GM19023 (cell line): ENCODE measurements around the gene GJB3.
"Not testable (repeated sequence)": the region's sequence is repeated elsewhere in the genome, so short reads cannot be mapped to it uniquely, and the experiment has no call there.

Source experiments
- ATAC-seq: cut with Tn5 transposase; IDR thresholded peaks from one replicate; pipeline ENCODE4 v1.9.1; 2021; ENCODE audit warnings: mild to moderate bottlenecking, moderate library complexity; ENCODE audit not compliant: unreplicated experiment

GJB3 gene

DNA sequence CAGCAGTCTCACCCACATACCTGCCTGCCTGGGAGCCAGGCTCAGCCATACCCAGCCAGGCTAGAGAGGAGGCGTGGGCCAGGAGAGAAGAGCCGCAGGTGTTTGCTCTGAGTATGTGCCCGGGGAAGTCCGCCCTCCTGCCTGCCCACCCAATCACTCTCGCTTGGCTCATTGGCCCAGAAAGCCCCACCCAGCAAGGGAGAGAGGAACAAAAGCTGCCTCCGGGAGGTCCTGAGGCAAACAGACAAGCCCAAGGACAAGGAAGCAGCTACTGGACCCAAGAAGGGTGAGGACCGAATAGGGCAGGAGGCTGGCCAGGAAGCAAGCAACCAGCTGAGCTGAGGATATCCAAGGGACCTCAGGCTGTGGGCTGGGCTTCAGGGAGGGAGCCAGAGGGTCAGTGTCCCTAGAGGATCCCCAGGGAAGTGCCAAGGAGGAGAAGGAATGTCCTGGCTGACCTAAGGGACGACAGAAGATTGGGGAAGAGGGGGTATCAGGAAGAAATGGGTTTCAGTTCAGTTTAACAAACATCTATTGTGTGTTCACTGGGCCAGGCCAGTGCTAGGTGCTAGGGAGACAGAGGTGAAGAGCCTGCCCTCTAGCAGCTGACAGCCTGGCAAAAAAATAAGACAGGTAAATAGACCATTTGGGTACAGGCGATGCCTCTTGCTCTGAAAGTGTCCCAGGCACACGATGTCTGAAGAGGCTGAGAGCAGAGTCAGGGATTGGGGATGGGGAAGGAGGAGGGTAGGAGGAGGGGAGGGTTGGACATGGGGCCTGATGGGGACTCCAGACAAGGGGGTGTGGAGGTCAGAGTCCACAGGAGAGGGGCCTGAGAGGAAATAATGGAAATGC, 21.3 kb upstream of the GJB3 start, which contains the start of gene GJB4:
Gene GJB4 (plus strand): TSS at position 238 of the 855 bp plus-strand sequence. CDS start 1,515 bp downstream, outside the sequence.
- ATAC-seq, result no peak

DNA sequence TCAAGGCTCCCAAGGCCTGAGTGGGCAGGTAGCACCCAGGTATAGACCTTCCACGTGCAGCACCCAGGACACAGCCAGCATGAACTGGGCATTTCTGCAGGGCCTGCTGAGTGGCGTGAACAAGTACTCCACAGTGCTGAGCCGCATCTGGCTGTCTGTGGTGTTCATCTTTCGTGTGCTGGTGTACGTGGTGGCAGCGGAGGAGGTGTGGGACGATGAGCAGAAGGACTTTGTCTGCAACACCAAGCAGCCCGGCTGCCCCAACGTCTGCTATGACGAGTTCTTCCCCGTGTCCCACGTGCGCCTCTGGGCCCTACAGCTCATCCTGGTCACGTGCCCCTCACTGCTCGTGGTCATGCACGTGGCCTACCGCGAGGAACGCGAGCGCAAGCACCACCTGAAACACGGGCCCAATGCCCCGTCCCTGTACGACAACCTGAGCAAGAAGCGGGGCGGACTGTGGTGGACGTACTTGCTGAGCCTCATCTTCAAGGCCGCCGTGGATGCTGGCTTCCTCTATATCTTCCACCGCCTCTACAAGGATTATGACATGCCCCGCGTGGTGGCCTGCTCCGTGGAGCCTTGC, 19.7 kb upstream of the GJB3 start:
- no peak for ATAC-seq

- no peak for ATAC-seq
Observed at GRCh38 chr1:34761776-34762307, 19.2 kb upstream of the GJB3 start.

DNA sequence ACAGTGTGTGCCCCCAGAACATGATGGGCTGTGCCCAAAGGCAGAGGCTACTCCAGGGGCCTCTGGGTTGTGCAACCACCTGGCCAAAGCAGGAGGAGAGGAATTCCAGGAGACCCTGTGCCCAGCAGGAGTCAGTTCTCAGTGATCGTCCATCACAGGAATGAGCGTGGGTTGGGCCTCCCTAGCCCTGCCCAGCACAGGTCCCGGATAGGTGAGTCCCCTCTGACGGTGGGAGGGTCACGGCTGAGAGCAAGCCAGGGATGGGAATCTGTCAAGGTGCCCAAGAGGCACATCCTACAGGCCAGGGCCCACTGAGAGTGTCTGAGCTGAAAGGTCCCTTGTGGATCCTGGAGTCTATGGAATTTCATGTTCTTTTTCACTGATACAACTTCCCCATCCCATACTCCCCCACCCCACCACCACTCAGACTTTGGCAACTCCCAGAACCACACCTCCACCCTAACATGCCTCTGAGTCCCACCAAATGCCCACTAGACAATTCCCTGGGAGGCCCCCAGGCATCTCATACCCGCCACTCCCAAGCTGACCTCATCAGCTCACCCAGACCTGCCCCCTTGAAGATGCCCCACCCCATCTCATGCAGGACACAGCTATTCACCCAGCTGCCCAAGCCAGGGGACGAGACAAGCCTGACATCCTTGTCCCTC, 18.4 kb upstream of the GJB3 start:
- no peak for ATAC-seq

GRCh38 chr1:34763142-34763781, 17.8 kb upstream of the GJB3 start:
- no peak for ATAC-seq

- no peak for ATAC-seq
Observed at GRCh38 chr1:34768856-34769255, 12.2 kb upstream of the GJB3 start.

- ATAC-seq, result no peak
Observed at GRCh38 chr1:34770891-34771504, 10.0 kb upstream of the GJB3 start.

DNA sequence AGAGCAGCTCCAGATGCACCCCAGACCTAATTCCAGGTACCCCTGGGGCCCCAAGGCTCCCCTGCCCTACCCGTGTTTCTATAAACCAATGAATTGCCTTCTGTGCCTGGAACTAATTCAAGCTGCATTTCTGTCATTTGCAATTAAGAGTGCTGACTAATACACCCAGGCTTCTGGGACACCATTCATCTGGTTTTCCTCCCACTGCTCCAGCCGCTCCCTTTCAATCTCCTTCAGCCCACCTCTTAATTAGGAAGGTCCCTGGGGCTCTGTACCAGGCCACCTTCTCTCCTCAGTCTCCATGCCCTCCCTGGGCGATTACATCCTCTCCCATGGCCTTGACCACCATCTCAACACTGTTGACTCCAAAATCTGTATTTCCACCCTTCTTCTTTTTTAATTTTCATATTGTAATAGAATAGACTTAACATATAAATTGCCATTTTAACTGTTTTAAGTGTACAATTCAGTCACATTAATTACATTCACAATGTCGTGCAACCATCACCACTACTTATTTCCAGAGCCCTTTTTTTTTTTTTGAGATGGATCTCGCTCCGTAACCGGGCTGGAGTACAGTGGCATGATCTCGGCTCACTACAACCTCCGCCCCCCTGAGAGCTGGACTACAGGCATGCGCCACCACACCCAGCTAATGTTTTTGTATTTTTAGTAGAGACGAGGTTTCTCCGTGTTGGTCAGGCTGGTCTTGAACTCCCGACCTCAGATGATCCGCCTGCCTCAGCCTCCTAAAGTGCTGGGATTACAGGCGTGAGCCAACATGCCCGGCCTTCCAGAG, 9.2 kb upstream of the GJB3 start:
- no peak for ATAC-seq

GRCh38 chr1:34773114-34773513, 7.9 kb upstream of the GJB3 start:
- ATAC-seq, result not testable (repeated sequence)

GRCh38 chr1:34774957-34775356, 6.1 kb upstream of the GJB3 start:
- ATAC-seq, result no peak

GRCh38 chr1:34776911-34777310, 4.1 kb upstream of the GJB3 start:
- ATAC-seq, result no peak

- no peak for ATAC-seq
Observed at GRCh38 chr1:34777519-34778321, 3.3 kb upstream of the GJB3 start.

- no peak for ATAC-seq
Observed at GRCh38 chr1:34778381-34778780, 2.6 kb upstream of the GJB3 start.

DNA sequence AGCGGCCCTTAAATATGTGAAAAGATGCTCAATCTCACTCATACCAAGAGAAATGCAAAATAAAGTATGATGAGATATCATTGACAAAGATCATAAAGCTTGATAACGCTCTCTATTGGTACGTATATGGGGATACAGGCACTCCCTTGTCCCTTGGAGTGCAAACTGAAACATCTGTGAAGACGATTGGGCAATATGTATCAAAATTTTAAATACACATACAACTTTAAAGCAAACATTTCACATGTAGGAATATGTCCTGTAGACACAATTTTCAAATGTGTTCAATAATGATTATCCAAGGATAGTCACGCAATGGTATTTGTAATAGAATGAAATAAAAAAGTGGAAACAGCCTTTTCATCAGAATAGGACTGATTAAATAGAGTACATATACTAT, 2.0 kb upstream of the GJB3 start:
- ATAC-seq, result no peak

DNA sequence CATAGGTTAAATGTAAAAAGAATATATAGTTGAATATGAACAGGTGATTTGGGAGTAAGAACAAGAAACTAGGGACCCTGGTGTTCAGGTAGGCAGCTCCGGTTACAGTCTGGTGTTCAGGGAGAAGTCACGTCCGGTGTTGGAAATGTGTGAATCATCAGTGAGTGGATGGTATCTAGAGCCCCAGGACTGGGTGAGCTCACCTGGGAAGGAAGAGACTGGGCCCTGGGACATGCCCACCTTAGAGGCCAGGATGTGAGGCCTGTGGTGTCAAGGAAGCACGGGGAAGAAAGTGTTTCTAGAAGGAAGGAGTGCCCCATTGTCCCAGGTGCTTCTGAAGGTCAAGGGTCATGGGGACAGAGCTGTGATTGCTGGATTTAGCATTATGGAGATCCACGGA, 1.5 kb upstream of the GJB3 start:
- ATAC-seq, result no peak

DNA sequence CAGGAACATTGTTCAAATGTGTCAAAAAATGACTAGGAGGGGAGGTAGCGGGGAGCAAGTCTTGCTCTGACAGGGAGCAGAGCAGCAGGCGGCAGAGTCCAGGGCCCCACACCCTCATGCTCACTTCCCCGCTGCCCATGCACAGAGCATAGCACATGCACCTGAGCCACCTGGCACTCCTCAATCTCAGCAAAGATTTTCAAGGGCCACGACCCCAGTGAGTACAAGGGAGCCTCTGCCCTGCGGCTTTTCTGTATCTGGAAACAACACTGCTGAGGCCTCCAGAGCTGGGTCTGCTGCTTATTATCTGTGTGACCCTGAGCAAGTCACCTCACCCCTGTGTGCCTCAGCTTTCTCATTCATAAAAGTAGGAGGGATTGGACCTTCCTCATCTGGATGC, 1.1 kb upstream of the GJB3 start:
- no peak for ATAC-seq

DNA sequence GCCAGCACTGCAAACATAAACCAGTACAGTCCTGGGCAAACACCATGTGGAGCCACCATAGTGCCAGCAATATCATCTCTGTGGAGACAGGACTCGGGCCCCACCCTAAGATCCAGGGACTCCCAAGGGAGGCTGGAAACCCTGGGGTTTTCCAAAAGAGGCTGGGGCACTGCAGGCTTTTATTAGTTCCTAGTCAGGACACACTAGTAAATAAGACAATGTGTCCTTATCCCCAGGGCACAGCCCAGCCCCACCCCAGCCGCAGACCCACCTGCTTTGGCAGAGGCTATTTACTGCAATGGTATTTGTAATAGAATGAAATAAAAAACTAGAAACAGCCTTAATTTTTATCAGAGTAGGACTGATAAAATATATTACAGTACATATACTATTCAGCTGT, 486 bp upstream of the GJB3 start:
- no peak for ATAC-seq

DNA sequence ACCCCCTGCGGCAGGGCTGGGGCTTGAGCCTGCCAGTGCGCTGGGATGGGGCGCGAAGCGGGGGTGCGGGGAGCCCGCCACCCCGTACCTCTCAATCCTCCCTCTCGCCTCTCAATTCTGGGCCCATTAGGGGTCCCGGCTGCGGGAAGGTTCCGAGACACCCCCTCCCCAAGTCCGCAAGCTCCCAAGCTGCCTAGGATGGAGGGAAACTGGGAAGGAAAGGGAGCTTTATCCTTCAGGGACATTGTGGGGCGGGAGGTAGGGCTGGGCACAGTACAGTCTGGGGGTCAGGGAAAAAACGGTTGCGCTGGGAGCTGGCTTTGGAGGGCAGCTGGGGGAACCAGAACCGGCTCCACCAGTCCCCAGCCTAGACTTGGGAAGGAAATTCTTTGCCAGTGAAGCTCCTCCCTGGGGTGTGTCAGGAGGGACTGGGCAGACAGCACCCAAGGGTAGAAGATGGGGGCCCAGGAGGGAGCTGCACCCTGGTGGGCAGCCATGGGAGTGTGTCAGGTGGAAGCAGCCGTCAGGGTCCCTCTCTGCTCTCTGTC, 904 bp downstream of the GJB3 start:
- ATAC-seq, result no peak

DNA sequence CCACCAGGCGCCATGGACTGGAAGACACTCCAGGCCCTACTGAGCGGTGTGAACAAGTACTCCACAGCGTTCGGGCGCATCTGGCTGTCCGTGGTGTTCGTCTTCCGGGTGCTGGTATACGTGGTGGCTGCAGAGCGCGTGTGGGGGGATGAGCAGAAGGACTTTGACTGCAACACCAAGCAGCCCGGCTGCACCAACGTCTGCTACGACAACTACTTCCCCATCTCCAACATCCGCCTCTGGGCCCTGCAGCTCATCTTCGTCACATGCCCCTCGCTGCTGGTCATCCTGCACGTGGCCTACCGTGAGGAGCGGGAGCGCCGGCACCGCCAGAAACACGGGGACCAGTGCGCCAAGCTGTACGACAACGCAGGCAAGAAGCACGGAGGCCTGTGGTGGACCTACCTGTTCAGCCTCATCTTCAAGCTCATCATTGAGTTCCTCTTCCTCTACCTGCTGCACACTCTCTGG, 3.8 kb downstream of the GJB3 start:
- no peak for ATAC-seq
